Measurements from ENCODE around the gene PTPRT. TPM values are rescaled to one million over a fixed set of nuclear protein-coding genes. Genes with fewer than 3 reads are reported as not detected.

PTPRT gene
- total RNA-seq, 1 donor from 2014 or later, result 0.19 TPM

DNA sequence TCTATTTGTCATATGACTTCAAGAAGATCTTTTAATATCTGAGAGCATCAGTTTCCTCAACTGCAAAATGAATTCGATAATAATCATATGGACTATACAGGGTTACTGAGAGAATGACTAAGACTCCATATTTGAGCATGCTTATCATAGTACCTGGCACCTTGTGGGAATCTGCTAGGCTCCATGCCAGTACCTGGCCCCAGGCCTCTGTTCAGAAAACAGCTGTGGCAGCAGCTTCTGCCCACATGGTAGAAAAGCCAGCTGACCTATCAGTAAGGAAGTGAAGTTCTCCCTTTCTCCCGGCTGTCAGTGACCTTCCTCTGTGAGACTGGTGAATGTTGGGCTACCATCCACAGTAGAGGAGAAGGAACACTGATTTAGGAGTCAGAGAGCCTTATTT lies 996.6 kb downstream of the PTPRT start:
- ATAC-seq (no peak), DNase-seq (ENCODE audit: missing footprints) (no peak)
- intact Hi-C loops (cut with DNase I), result no loop called here

DNA sequence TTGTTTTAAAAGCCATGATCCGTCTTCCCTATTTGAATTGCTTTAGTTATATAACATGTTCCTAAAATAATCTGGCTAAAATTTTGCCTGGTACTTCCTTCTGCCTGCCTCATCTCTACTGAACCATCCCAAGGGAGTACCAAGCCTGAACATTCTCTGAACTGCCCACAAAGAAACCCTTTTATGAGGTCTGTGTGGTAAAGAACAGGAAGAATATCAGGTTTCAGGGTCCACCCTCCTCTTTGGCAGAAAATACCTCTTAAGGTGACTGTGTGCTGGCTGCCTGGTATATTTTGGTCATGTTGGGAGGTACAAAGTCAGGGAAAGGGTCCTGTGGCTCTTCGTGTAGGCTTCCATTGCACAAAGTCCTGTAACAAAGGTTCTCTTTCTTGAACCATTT lies 997.4 kb downstream of the PTPRT start:
- DNase-seq (ENCODE audit: missing footprints) (no peak), ATAC-seq (no peak)
- intact Hi-C loops (cut with DNase I), result no loop called here

DNA sequence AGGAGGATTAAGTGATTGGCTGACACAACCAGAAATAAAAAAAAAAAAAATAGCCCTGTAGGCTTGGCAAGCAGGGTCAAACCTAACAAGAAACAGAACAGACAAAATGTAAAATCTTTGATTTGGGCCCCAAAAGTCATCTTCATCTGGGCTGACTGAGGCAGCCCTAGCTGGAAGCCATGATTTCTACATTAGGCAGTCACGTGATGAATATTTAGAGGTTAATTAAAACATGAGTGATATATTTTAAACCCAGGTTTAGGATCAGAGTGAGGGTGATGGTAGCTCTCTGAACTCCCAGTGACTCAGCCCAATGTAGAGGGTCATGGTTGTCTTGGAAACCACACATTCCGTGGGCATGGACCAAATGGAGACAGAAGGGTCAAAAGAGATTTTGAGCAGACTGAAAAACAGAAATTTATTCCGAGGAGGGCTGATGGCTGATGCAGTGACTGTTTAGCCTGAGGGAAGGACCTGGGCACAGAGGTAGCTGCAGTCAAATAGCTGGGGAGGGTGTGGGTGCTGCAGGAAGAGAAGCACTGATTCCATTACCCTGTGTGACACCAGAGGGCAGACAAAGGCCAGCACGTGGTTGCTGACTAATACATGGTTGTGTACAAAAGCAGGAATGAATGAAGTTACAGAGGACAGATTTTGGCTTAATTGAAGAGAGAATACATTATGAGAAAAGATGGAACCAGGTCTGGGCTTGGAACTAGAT lies 998.4 kb downstream of the PTPRT start:
- DNase-seq (ENCODE audit: missing footprints) (no peak), ATAC-seq (no peak)
- intact Hi-C loops (cut with DNase I), result no loop called here

DNA sequence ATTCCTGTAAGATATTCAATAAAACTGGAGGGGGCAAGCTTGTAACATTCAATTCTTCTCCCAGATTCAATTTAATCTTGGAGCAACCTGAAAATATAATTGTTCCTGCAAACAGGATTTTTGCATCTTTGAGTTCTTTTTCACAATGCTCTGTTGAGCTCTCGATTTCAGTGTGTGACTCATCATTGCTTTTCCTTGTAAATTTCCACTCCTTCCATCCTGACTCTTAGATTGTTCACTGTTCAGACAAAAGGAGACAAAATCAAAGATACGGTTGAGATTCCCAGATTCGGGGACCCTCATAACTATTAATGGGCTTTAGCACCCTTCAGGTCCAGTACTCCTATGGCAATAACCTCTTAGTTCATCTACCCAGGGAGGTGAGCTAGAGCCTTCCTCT lies 999.6 kb downstream of the PTPRT start:
- intact Hi-C loops (cut with DNase I), result no loop called here
- DNase-seq (ENCODE audit: missing footprints), result no peak
- no peak for ATAC-seq

DNA sequence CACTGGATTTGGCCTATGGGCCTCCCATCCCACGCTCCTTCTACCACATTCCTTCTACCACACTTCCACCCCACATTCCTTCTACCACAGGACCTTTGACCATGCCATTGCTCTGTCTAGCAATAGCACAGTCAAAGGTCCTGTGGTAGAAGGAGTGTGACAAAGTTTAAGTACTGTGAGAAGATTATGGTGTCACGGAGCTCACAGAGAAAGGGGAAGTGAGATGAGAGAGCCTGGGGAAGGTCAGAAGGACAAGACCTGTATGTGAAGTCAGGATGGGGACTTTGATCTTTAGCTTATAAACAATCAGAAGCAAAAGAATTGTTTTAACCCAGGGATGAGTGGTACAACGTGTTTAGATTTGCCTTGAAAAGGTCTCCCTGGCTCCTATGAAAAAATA lies 1003.4 kb downstream of the PTPRT start:
- no peak for ATAC-seq
- DNase-seq (ENCODE audit: missing footprints), result no peak
- intact Hi-C loops (cut with DNase I), result no loop called here

DNA sequence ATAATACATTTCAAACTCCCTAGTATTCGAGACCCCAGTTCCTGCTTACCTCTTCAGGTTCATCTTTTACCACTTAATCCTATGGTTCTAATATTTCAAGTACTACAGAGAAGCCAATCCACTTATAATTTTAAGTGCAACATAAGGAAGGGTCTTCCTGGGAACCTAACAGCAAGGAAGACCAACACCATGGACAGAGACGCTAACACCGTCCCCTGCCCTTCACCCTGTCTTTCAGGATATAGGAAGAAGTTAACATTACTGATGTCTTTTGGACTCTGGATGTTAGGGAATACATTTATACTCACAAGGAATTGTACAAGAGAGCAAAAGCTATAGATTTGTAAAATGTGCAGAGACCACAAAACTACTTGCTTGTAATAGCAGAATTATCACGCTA lies 1006.6 kb downstream of the PTPRT start:
- intact Hi-C loops (cut with DNase I), result no loop called here
- DNase-seq (ENCODE audit: missing footprints), result no peak
- ATAC-seq, result no peak

DNA sequence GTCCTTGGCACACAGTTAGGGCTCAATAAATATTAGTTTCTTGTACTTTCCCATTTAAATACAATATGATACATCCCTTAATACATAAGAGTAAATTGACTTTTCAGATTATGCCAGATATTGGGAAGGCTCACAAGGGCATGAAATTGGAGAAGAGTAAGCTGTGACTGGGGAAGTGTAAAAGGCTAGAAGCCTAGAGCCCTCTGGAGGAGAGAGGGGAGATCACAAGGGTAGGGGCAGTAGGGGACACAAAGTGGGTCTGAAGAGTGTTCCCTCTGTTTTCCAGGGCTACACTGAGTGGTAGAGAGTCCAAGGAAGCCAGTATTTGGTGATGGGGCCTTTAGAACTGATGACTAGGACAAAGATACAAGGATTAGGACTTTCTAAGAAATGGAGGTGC lies 1008.6 kb downstream of the PTPRT start:
- DNase-seq (ENCODE audit: missing footprints), result no peak
- no peak for ATAC-seq
- intact Hi-C loops (cut with DNase I), result no loop called here

DNA sequence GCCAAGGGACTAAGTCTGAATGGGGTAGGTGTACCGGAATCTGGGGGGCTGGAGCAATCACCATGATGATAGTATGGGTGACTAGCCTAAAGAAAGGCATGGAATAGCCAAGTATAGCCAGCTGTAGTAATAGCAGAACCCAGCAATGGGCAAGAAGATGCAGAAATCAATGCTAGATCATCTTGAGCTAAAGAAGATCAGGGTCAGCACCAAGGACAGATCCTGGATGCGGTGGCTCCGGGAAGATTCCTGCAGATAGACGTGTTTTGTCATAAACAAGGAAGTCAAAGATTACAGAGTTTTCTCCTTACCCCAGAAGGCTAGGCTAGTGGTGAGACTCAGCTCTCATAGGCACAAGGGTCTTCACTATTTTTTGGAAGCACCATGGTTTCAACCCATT lies 1009.9 kb downstream of the PTPRT start:
- intact Hi-C loops (cut with DNase I), result no loop called here
- ATAC-seq, result no peak
- no peak for DNase-seq (ENCODE audit: missing footprints)

DNA sequence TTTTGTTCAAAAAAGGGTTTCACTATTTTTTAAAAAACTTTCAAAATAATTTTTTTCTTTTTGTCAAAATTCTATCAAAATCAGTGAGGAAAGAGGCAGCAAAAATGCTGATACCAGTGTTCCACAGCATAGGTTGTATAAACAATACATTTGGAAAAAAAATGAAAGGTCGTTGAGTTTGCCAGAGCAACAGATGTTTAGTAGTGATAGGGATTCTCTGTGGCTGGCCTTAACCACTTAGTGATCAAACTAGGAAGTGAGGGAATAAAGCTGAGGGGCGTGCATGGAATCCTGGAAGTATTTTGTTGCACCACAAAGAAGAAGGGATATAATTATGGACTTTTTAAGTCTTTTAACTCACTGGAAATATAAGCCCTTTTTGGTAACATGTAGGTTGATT lies 1016.3 kb downstream of the PTPRT start:
- ATAC-seq (no peak), DNase-seq (ENCODE audit: missing footprints) (no peak)
- intact Hi-C loops (cut with DNase I), result no loop called here

DNA sequence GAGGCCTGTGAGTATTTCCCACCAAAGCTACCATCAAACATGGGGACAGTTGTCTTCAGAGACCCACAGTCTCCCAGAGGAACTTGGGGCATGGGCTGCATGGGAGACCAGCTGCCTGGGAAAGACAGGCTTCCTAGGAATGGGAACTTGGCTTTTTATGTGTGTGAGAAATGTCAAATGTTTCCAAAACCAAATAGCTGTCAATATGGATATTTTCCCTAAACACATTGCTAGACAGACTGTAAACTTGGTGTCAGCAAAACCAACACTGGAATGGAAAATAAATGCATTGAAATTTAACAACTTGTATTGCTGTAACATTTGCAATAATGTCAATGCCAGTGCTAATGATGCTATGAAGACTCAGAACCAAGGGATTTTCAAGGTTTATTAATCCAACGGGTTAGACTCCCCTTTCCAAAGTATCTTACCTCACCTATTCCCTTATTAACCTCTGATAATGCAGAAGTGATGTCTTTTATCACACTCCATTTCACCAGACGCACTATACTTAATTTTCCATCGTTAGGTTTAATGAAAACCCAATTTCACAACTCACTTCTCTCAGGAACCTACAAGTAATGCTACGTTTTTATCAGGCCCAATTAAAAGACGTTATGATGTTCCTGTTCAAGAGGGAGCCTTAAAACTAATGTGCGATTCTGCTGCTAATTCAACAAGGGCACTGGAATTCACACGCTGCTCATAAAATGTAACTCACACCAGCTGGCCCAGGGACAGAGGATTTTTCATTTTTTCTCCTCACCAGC lies 1025.4 kb downstream of the PTPRT start:
- ATAC-seq (no peak), DNase-seq (ENCODE audit: missing footprints) (no peak)
- intact Hi-C loops (cut with DNase I), result no loop called here

DNA sequence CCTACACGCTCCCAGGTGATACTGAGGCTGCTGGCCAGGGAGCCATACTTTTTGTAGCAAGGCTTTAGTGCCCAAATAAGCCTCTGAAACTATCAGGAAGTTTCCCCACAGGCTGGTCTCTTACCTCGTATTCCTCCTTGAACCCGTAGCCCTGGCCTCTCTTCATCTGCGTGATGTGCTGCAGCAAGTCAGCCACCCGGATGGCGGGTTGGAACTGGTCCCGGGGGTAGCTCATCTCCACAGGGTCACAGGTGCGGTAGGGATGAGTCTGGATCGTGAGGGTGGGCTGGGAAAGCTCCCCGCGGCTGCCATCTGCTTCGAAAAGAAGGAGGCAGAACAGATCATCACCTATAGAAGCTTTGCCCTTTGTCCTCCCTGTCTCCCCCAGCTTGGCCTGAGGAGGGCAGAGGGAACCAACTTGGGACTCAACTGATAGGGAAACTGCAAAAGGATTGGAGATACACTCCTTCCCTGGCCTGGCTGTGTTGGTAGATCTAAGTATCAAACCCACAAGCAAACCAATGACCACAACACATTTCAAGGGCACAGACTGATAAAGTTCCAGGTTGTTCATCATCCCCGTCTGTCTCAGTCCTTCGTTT lies 1028.4 kb downstream of the PTPRT start:
- no peak for DNase-seq (ENCODE audit: missing footprints)
- intact Hi-C loops (cut with DNase I), result no loop called here
- ATAC-seq, result no peak

DNA sequence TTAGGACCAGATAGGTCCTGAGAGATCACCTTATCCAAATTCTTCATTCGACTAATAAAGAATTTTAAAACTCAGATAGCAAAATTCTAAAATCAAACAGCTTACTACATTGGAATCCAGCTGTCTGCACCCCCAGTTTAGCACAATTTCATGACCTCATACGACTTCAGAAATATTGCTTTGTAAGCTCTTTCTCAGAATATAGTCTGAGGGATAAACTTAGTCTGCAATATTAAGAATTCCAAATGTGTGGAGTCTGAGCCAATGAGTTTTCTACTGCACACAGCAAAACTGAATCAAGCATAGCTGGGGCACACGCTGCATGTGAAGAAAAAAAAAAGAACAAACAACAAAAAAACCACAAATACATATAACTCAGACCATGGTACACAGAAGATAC lies 1029.9 kb downstream of the PTPRT start:
- intact Hi-C loops (cut with DNase I), result no loop called here
- DNase-seq (ENCODE audit: missing footprints) (no peak), ATAC-seq (no peak)

DNA sequence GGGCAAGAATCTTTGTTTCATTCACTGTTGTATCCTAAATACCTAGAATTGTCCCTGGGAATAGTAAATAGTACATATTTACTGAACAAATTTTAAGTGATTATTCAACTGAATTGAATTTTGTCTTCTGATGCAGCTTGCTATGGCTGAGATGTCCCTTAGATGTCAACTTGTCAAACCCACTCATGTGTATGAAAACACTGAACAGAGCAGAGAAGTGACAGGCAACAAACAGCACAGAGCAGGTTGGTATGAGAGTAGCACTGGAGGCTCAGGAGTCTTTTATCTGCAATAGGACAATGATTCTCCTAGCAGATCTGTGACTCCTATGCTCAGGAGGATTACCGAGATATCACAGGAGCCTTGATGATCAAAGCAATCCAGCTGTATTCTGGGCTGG lies 1031.4 kb downstream of the PTPRT start:
- DNase-seq (ENCODE audit: missing footprints), result no peak
- no peak for ATAC-seq
- intact Hi-C loops (cut with DNase I), result no loop called here

DNA sequence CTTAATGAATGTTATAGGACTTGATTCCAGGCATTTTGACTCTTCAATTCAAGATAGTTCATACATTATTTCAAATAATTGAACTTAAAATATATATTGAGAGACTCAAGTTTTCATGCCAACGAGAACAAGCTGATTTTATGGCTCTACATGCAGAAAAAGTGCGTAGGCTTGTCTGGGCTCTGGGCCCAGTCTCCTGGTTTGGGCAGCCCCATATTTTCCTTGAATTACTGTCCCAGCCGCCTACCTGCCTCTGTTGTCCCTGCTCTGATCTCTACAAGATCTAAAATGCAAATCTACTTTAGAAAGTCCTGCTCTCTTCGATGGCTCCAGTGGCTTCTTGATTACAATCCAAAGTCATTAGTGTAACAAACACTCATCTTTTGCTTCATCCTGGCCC lies 1034.1 kb downstream of the PTPRT start:
- intact Hi-C loops (cut with DNase I), result no loop called here
- DNase-seq (ENCODE audit: missing footprints) (no peak), ATAC-seq (no peak)

DNA sequence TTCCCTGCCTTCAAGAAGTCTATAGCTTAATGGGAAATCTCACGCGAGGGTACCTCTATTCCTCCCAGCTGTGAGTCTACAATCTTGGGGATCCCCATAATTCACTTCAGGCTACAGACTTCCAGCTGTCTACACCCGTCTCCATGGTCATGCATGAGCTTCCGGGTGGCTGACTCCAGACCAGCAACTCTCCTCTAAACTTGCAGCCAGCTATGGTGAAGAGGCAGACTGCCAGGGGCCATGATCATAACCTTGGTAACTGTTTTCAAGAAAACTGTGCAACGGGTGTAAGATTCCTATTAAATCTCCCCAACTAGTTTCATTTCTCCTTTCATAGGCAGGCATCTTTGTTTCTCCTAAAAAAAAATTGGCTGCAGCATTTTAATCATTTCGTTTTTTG lies 1037.1 kb downstream of the PTPRT start:
- DNase-seq (ENCODE audit: missing footprints) (no peak), ATAC-seq (no peak)
- intact Hi-C loops (cut with DNase I), result no loop called here

DNA sequence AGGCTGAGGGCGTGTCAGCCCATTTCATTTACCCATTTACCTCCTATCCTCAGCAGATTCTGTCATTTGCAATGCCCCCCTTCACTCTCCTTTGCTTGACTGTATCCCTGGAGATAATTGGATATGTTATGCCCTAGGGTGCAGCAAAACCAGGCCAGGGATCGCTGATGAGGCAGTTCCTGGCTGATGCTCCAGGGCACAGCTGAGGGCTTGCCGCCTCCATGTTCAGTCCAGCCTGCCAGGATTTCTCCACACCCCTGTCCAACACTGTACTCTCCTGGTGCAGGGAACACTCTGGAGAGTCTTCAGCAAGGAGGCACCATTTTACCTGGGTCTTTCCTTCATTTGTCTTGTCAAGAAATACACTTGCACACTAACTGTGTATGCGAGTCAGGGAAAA lies 1039.5 kb downstream of the PTPRT start:
- ATAC-seq, result no peak
- intact Hi-C loops (cut with DNase I), result no loop called here
- DNase-seq (ENCODE audit: missing footprints), result no peak

DNA sequence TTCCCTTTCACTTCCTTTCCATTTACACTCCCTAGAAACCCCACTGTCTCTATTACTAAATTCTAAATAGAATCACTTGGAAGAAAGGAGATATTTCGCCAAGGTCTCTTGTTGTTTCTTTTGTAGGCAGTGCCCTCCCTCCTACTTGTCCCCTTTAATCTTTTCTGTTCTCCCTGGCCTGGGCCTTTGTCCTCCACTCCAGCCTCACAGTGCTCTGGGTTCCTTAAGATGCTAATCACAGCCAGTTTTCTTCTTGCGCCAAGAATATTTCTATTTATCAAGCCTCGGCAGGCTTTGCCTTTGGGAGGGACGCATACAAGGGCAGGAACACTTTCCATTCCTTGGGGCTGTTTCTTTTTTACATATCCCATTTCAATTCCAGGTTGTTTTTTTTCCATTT lies 1051.0 kb downstream of the PTPRT start:
- ATAC-seq (no peak), DNase-seq (ENCODE audit: missing footprints) (no peak)
- intact Hi-C loops (cut with DNase I), result no loop called here

DNA sequence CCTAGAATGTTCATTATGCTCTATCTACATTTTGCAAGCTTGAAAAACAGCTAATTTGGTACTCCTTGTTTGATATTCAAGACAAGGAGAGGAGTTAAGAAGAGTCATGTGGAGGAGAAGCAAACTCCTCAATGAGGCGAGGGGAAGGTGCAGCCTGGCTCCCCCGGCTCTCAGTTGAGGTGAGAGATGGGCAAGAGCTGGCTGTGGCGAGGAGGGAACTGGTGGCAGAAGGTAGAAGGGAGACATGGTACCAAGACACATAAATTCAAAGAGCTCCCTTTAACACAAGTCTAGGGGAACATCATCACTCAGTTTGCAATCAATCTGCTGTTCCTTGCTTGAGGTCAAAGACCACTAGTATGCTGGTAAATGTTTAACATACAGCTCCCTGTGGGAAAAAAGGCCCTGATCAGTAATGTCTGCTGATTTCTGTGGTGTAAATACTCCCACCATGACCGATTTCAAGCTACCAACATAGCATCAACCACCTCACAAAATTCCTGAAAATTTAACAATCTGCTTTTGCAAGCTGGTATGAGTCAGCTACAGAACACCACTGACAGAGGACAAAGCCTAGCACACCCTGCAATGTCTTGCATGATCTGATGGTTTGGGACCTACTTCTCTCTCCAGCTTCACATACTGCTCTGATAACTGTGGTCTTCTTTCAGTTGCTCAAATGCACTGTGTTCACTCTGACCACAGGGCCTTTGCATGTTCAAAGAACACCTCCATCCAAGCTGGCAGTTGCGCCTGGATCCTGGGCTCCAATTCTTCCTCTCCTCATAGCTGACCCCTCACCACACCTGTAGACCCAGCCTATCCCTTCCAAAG lies 1055.2 kb downstream of the PTPRT start:
- no peak for DNase-seq (ENCODE audit: missing footprints)
- ATAC-seq, result no peak
- intact Hi-C loops (cut with DNase I), result no loop called here

DNA sequence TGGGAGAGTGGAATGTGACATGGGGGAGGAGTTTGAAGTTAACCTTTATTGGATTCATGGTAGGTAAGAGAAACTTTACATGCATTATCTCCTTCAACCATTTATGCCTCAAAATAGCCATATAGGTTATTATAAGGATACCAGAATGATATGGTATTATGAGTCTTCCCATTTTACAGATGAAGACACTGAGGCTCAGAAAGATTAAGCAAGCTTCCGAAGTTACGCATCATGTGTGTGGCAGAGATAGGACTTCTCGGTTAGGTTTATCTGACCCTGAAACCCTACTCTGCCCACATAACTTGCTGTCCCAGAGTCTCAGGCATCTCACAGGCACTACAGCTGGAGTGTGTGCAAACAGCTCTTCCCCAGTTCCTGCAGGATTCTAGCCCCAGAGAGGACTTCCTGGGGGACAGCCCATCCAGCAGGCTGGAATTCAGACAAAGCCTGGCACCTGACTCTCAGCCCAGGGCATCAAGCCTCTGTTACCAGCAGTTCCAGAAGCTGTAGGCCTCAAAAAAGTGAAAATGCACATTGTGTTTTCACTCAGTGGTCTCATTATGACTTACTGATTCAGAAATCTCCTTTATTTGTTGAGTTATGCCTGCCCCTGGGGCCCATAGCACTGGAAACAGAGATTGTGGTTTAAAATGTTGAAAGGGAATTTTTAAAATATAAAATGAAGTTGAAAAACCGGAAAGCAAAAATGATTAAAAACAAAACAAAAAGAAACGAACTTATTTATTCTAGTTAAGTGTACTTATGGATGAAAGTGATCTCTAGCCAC lies 1058.7 kb downstream of the PTPRT start:
- ATAC-seq (no peak), DNase-seq (ENCODE audit: missing footprints) (no peak)
- intact Hi-C loops (cut with DNase I), result no loop called here

Data from Right ventricle myocardium inferior (tissue), 1 donor.